ENCODE measurements around the gene CARTPT.

Gene CARTPT

GRCh38 chr5:71719063-71719964 lies at the start of gene CARTPT:
Gene CARTPT, plus strand, starts transcription at chr5:71719275. Its CDS starts 19 bp downstream, at chr5:71719294.
- H3K9me3 ChIP-seq (ENCODE audit: low read length) = no peaks in the 10 kb centered on the region
- no peaks in the 10 kb centered on the region for H3K4me1 ChIP-seq (ENCODE audit: insufficient read depth, low read length, severe bottlenecking)
- no peak for TF ChIP-seq CTCF (IDR thresholded peaks at IDR 0.05; ENCODE audit: low read length)
- TF ChIP-seq EZH2 (IDR thresholded peaks at IDR 0.05; ENCODE audit: borderline replicate concordance, low read length) = no peak
- H3K4me2 ChIP-seq (ENCODE audit: low read length) = no peak within 1 kb of the TSS
- H3F3A ChIP-seq (ENCODE audit: insufficient read depth, low read length) = no peaks in the 10 kb centered on the region
- H3K27ac ChIP-seq (ENCODE audit: low read depth, low read length, poor library complexity, severe bottlenecking) = no peak within 1 kb of the TSS
- no peaks in the 10 kb centered on the region for H3K9me2 ChIP-seq (ENCODE audit: low read depth, low read length)
- H3K4me3 ChIP-seq (ENCODE audit: low read depth, low read length, poor library complexity, severe bottlenecking) = no peak within 1 kb of the TSS
- no peaks in the 10 kb centered on the region for H4K20me1 ChIP-seq (ENCODE audit: insufficient read depth, low read length)
- no peaks in the 10 kb centered on the region for H3K79me2 ChIP-seq (ENCODE audit: insufficient read depth, low read length)
- no peak within 1 kb of the TSS for H3K9ac ChIP-seq (ENCODE audit: low read length)
- H2AFZ ChIP-seq (ENCODE audit: low read length) = no peak within 1 kb of the TSS
- H3K36me3 ChIP-seq (ENCODE audit: insufficient read depth, low read length) = no peaks in the 10 kb centered on the region
- no peaks in the 10 kb centered on the region for H3K27me3 ChIP-seq (ENCODE audit: insufficient read depth, low read length)

GRCh38 chr5:71677977-71678376 lies 41.1 kb upstream of the CARTPT start:
- Histone ChIP-seq H3K9me3 (ENCODE audit: low read length) (no peaks in the 10 kb centered on the region), H3K9ac (ENCODE audit: low read length) (no peak overlapping the region), H3K27ac (ENCODE audit: low read depth, low read length, poor library complexity, severe bottlenecking) (no peak overlapping the region), H3K79me2 (ENCODE audit: insufficient read depth, low read length) (no peaks in the 10 kb centered on the region), H3K36me3 (ENCODE audit: insufficient read depth, low read length) (no peaks in the 10 kb centered on the region), H3K9me2 (ENCODE audit: low read depth, low read length) (no peaks in the 10 kb centered on the region), H3F3A (ENCODE audit: insufficient read depth, low read length) (no peaks in the 10 kb centered on the region), H2AFZ (ENCODE audit: low read length) (no peak overlapping the region), H4K20me1 (ENCODE audit: insufficient read depth, low read length) (no peaks in the 10 kb centered on the region), H3K4me2 (ENCODE audit: low read length) (no peak overlapping the region), H3K4me1 (ENCODE audit: insufficient read depth, low read length, severe bottlenecking) (no peaks in the 10 kb centered on the region), H3K27me3 (ENCODE audit: insufficient read depth, low read length) (no peaks in the 10 kb centered on the region; the same call in 1 of the 2 replicates), H3K4me3 (ENCODE audit: low read depth, low read length, poor library complexity, severe bottlenecking) (no peak overlapping the region)
- TF ChIP-seq CTCF (IDR thresholded peaks at IDR 0.05; ENCODE audit: low read length) = no peak

- Histone ChIP-seq H3K4me1 (ENCODE audit: insufficient read depth, low read length, severe bottlenecking) (no peaks in the 10 kb centered on the region), H3K9me3 (ENCODE audit: low read length) (no peaks in the 10 kb centered on the region)
Observed at GRCh38 chr5:71679714-71680113, 39.4 kb upstream of the CARTPT start.

More at GRCh38 chr5:71679714-71680113, 39.4 kb upstream of the CARTPT start:
- H3K9me2 ChIP-seq (ENCODE audit: low read depth, low read length) = no peaks in the 10 kb centered on the region
- H4K20me1 ChIP-seq (ENCODE audit: insufficient read depth, low read length) = no peaks in the 10 kb centered on the region
- no peaks in the 10 kb centered on the region for H3K79me2 ChIP-seq (ENCODE audit: insufficient read depth, low read length)
- no peak overlapping the region for H2AFZ ChIP-seq (ENCODE audit: low read length)
- no peaks in the 10 kb centered on the region for H3K27me3 ChIP-seq (ENCODE audit: insufficient read depth, low read length)
- no peak overlapping the region for H3K4me3 ChIP-seq (ENCODE audit: low read depth, low read length, poor library complexity, severe bottlenecking)
- no peaks in the 10 kb centered on the region for H3K36me3 ChIP-seq (ENCODE audit: insufficient read depth, low read length)
- TF ChIP-seq CTCF (IDR thresholded peaks at IDR 0.05; ENCODE audit: low read length) = no peak
- TF ChIP-seq EZH2 (IDR thresholded peaks at IDR 0.05; ENCODE audit: borderline replicate concordance, low read length) = no peak
- H3K9ac ChIP-seq (ENCODE audit: low read length) = no peak overlapping the region
- H3K4me2 ChIP-seq (ENCODE audit: low read length) = no peak overlapping the region
- no peak overlapping the region for H3K27ac ChIP-seq (ENCODE audit: low read depth, low read length, poor library complexity, severe bottlenecking)
- no peaks in the 10 kb centered on the region for H3F3A ChIP-seq (ENCODE audit: insufficient read depth, low read length)
